GM23338 (cell line): ENCODE measurements around the gene TRA2A. TPM values are rescaled to one million over a fixed set of nuclear protein-coding genes. Genes with fewer than 3 reads are reported as not detected.

Experiments used
- ATAC-seq: fragments of 200-7000 bp; cut with Tn5 transposase; 3 replicates; pipeline ENCODE4 v1.9.1; 2020
- DNase-seq: peaks from one replicate; pipeline ENCODE4 v3.0.0-alpha.2; 2015; ENCODE audit warnings: low spot score
- H2AFZ ChIP-seq: fragments of 200-600 bp; sonication (generic); 2 replicates; pipeline ENCODE4 v1.8.0; 2016; ENCODE audit warnings: antibody characterized with exemption, mild to moderate bottlenecking, moderate library complexity
- H3F3A ChIP-seq: fragments of 200-600 bp; sonication (generic); replicated peaks from 2 replicates; pipeline ENCODE4 v1.8.0; 2017; ENCODE audit warnings: antibody characterized with exemption, mixed run types, low read depth
- H3K27ac ChIP-seq: fragments of 200-600 bp; sonication (generic); 2 replicates; pipeline ENCODE4 v1.6.1; 2016; ENCODE audit warnings: low read depth
- H3K27me3 ChIP-seq: fragments of 200-600 bp; sonication (generic); 2 replicates; pipeline ENCODE4 v1.8.0; 2016; ENCODE audit warnings: mild to moderate bottlenecking, mixed run types, moderate library complexity; ENCODE audit not compliant: insufficient read depth
- H3K36me3 ChIP-seq: fragments of 200-600 bp; sonication (generic); 2 replicates; pipeline ENCODE4 v1.8.0; 2016; ENCODE audit warnings: mild to moderate bottlenecking; ENCODE audit not compliant: insufficient read depth
- H3K4me1 ChIP-seq: fragments of 200-600 bp; sonication (generic); 2 replicates; pipeline ENCODE4 v1.8.0; 2016; ENCODE audit warnings: mild to moderate bottlenecking, moderate library complexity; ENCODE audit not compliant: insufficient read depth
- H3K4me2 ChIP-seq: fragments of 200-600 bp; sonication (generic); 2 replicates; pipeline ENCODE4 v1.7.1; 2017; ENCODE audit warnings: mixed run types
- H3K4me3 ChIP-seq: fragments of 200-600 bp; sonication (generic); 2 replicates; pipeline ENCODE4 v1.6.1; 2016; ENCODE audit warnings: mixed run types
- H3K79me2 ChIP-seq: fragments of 200-600 bp; sonication (generic); replicated peaks from 2 replicates; pipeline ENCODE4 v1.8.0; 2017; ENCODE audit warnings: mild to moderate bottlenecking; ENCODE audit not compliant: insufficient read depth
- H3K9me2 ChIP-seq: fragments of 200-600 bp; sonication (generic); 2 replicates; pipeline ENCODE4 v1.8.0; 2017; ENCODE audit not compliant: insufficient read depth
- H4K20me1 ChIP-seq: fragments of 200-600 bp; sonication (generic); replicated peaks from 2 replicates; pipeline ENCODE4 v1.8.0; 2017; ENCODE audit warnings: mild to moderate bottlenecking; ENCODE audit not compliant: insufficient read depth
- H3K27ac Mint-ChIP-seq: 2 replicates; pipeline ENCODE4 v1.8.0; 2020; ENCODE audit warnings: inconsistent platforms, mild to moderate bottlenecking, moderate library complexity, mixed read lengths
- H3K27me3 Mint-ChIP-seq: 3 replicates; pipeline ENCODE4 v1.8.0; 2022; ENCODE audit warnings: low read depth, mild to moderate bottlenecking, moderate library complexity, mixed read lengths, inconsistent platforms; ENCODE audit not compliant: insufficient read depth, poor library complexity
- H3K36me3 Mint-ChIP-seq: 3 replicates; pipeline ENCODE4 v1.8.0; 2021; ENCODE audit warnings: low read depth, mild to moderate bottlenecking, inconsistent platforms, moderate library complexity, mixed read lengths
- H3K4me1 Mint-ChIP-seq: 3 replicates; pipeline ENCODE4 v1.8.0; 2020; ENCODE audit warnings: mild to moderate bottlenecking, inconsistent platforms, mixed read lengths
- H3K4me3 Mint-ChIP-seq: 3 replicates; pipeline ENCODE4 v1.8.0; 2021; ENCODE audit warnings: moderate library complexity, mild to moderate bottlenecking, inconsistent platforms, mixed read lengths
- H3K9me3 Mint-ChIP-seq: 3 replicates; pipeline ENCODE4 v1.8.0; 2020; ENCODE audit warnings: moderate library complexity, mild to moderate bottlenecking, inconsistent platforms, mixed read lengths
- CREB1 ChIP-seq: fragments of 250-450 bp; sonication (Bioruptor Pico); IDR thresholded peaks from 2 replicates; pipeline ENCODE4 v1.5.0; 2020; ENCODE audit warnings: low read depth, mild to moderate bottlenecking, moderate library complexity
- CTCF ChIP-seq, 2 experiments: fragments of 200-600 bp in 1 of 2; sonication (generic) in 1 of 2; conservative IDR thresholded peaks; 2 replicates each; pipeline versions ENCODE4 v1.5.1 to v1.6.1; 2016 to 2017; ENCODE audit warnings: antibody characterized with exemption in 2 of 2, low read depth in 2 of 2, mild to moderate bottlenecking in 2 of 2, moderate library complexity in 1 of 2
- JUNB ChIP-seq: IDR thresholded peaks from one replicate; pipeline ENCODE4 v1.6.1; 2016; ENCODE audit warnings: antibody characterized with exemption; ENCODE audit not compliant: unreplicated experiment
- POLR2AphosphoS5 ChIP-seq: IDR thresholded peaks from 2 replicates; pipeline ENCODE4 v1.6.1; 2016; ENCODE audit warnings: antibody characterized with exemption, low read depth
- ZNF462 ChIP-seq: fragments of 250-450 bp; sonication (Bioruptor Pico); IDR thresholded peaks from 2 replicates; pipeline ENCODE4 v1.5.0; 2020; ENCODE audit warnings: mild to moderate bottlenecking, moderate library complexity
- polyA plus RNA-seq: library from polyadenylated mRNA; unstranded; fragments of >200 nt; fragmentation: Nextera tagmentation; extraction: Ambion mirVana; gene quantifications from 2 replicates; pipeline ENCODE4 v1.2.1, GENCODE V29; 2016
- total RNA-seq: library from RNA; depleted of rRNA; stranded (reverse); fragments of >200 nt; shearing (Covaris generic); gene quantifications from 2 replicates; pipeline ENCODE4 v1.2.3, GENCODE V29; 2014
- TF ChIP-seq, protein P1 (sequence below): IDR thresholded peaks from 2 replicates; pipeline ENCODE4 v1.6.1; 2016; ENCODE audit warnings: antibody characterized with exemption
- TF ChIP-seq, protein P2 (sequence below): IDR thresholded peaks from one replicate; pipeline ENCODE4 v1.6.1; 2018; ENCODE audit warnings: antibody characterized with exemption; ENCODE audit not compliant: unreplicated experiment

TRA2A gene
- total and polyA plus RNA-seq, 2 experiments from 2014 or later, result 82.6 to 271 TPM

DNA sequence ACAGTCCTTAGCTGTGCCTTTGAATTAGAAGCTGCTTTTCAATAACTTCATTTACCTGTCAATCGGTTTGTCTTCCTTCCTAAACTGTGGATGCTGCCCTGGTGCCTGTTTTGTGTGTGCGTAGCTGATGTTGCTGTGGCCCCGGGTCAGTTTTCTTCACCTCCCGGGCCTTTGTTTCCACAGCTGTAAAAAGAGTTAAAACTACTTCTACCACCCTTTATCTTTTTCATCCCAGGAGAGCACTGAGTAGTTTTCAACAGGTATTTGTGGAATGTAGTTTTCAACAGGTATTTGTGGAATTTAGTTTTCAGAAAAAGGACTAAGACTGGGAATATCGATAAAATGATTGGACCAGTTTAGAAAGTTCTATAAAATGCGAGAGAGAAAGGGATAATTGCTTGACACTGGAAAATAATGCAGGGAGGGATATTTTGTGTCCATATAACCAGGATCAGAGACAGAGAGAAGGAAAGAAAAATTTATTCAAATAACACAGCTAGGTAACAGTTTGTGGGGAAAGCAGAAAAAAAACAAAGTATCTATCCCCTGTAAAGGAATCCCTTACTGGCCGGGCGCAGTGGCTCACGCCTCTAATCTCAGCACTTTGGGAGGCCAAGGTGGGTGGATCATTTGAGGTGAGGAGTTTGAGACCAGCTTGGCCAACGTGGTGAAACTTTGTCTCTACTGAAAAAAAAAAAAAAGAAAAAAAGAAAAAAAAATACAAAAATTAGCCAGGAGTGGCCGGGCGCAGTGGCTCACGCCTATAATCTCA lies 45.6 kb downstream of the TRA2A start:
- TF ChIP-seq CTCF (conservative IDR thresholded peaks at IDR 0.05; ENCODE audit: low read depth in 2 of 2) (no peak), POLR2AphosphoS5 (no peak)
- Histone ChIP-seq H3K79me2 (no peaks in the 10 kb centered on the region), H3F3A (peaks cover 3% of the 10 kb centered on the region; the same call in 1 of the 2 replicates), H4K20me1 (no peaks in the 10 kb centered on the region), H3K27me3 (no peaks in the 10 kb centered on the region), H3K4me1 (peaks cover 3% of the 10 kb centered on the region; the same call in 1 of the 2 replicates), H3K27ac (peak overlapping the region; percentile 69), H3K36me3 (no peaks in the 10 kb centered on the region), H3K4me3 (no peak overlapping the region), H3K9me2 (no peaks in the 10 kb centered on the region), H2AFZ (no peak overlapping the region), H3K4me2 (peak overlapping the region; percentile 40)
- H3K4me1 Mint-ChIP-seq, result peaks cover 28% of the 10 kb centered on the region
- H3K36me3 Mint-ChIP-seq, result 0 out of 3 replicates have a peak, but pooled peaks cover 3% of the 10 kb centered on the region
- peaks cover 3% of the 10 kb centered on the region for H3K27me3 Mint-ChIP-seq
- DNase-seq (peak; percentile 68), ATAC-seq (peak; percentile 53)
- H3K4me3 Mint-ChIP-seq, result no peak overlapping the region
- H3K9me3 Mint-ChIP-seq, result no peaks in the 10 kb centered on the region
- peak overlapping the region; percentile 36 for H3K27ac Mint-ChIP-seq

DNA sequence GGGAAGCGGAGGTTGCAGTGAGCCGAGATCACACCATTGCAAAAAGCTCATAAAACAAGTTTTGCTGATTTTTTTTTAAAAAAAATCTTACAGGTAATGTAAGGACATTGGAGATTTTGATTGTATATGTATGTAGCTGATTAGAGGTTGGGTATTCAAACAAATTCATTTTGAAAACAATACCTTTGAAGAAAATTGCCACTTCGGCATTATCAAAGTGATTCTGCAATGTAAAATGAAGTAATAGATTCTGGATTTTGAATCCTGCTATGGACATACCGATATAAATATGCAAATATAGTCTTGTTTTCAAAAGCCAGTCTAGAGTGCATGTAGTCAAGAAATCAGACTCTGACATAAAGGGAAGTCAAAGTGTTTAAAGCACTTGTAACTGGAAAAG lies 49.1 kb downstream of the TRA2A start:
- ATAC-seq, result no peak
- H3K9me2 ChIP-seq, result no peaks in the 10 kb centered on the region
- H3K9me3 Mint-ChIP-seq, result no peaks in the 10 kb centered on the region
- H3K4me1 ChIP-seq, result peaks cover 12% of the 10 kb centered on the region; the same call in 1 of the 2 replicates
- H4K20me1 ChIP-seq, result no peaks in the 10 kb centered on the region
- peaks cover 3% of the 10 kb centered on the region; the same call in 1 of the 2 replicates for H3F3A ChIP-seq
- no peak overlapping the region for H3K4me3 ChIP-seq
- no peaks in the 10 kb centered on the region for H3K27me3 Mint-ChIP-seq
- no peak overlapping the region for H3K4me2 ChIP-seq
- no peak overlapping the region for H3K27ac ChIP-seq
- H3K4me1 Mint-ChIP-seq, result peaks cover 32% of the 10 kb centered on the region
- no peak overlapping the region for H3K27ac Mint-ChIP-seq
- no peaks in the 10 kb centered on the region for H3K36me3 ChIP-seq
- H3K79me2 ChIP-seq, result peaks cover 25% of the 10 kb centered on the region
- no peak overlapping the region for H2AFZ ChIP-seq
- DNase-seq, result no peak
- H3K4me3 Mint-ChIP-seq, result no peak overlapping the region; the same call in 2 of the 3 replicates
- H3K27me3 ChIP-seq, result no peaks in the 10 kb centered on the region
- 0 out of 3 replicates have a peak, but pooled peaks cover 3% of the 10 kb centered on the region for H3K36me3 Mint-ChIP-seq
- TF ChIP-seq ZNF462 (no peak), JUNB (no peak), CREB1 (CRISPR knock-in tag) (no peak)
- TF ChIP-seq, protein P1, sequence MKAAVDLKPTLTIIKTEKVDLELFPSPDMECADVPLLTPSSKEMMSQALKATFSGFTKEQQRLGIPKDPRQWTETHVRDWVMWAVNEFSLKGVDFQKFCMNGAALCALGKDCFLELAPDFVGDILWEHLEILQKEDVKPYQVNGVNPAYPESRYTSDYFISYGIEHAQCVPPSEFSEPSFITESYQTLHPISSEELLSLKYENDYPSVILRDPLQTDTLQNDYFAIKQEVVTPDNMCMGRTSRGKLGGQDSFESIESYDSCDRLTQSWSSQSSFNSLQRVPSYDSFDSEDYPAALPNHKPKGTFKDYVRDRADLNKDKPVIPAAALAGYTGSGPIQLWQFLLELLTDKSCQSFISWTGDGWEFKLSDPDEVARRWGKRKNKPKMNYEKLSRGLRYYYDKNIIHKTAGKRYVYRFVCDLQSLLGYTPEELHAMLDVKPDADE, result no peak
- TF ChIP-seq, protein P2, sequence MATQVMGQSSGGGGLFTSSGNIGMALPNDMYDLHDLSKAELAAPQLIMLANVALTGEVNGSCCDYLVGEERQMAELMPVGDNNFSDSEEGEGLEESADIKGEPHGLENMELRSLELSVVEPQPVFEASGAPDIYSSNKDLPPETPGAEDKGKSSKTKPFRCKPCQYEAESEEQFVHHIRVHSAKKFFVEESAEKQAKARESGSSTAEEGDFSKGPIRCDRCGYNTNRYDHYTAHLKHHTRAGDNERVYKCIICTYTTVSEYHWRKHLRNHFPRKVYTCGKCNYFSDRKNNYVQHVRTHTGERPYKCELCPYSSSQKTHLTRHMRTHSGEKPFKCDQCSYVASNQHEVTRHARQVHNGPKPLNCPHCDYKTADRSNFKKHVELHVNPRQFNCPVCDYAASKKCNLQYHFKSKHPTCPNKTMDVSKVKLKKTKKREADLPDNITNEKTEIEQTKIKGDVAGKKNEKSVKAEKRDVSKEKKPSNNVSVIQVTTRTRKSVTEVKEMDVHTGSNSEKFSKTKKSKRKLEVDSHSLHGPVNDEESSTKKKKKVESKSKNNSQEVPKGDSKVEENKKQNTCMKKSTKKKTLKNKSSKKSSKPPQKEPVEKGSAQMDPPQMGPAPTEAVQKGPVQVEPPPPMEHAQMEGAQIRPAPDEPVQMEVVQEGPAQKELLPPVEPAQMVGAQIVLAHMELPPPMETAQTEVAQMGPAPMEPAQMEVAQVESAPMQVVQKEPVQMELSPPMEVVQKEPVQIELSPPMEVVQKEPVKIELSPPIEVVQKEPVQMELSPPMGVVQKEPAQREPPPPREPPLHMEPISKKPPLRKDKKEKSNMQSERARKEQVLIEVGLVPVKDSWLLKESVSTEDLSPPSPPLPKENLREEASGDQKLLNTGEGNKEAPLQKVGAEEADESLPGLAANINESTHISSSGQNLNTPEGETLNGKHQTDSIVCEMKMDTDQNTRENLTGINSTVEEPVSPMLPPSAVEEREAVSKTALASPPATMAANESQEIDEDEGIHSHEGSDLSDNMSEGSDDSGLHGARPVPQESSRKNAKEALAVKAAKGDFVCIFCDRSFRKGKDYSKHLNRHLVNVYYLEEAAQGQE, result no peak
